ENCODE measurements around the gene VTI1A.

Gene VTI1A

GRCh38 chr10:112816033-112816430, 369.0 kb downstream of the VTI1A start:
- H3K4me2 ChIP-seq: no peak overlapping the region
- no peaks in the 10 kb centered on the region for H3K4me1 ChIP-seq (ENCODE audit: low read depth, poor library complexity, severe bottlenecking)
- H3K27ac ChIP-seq: no peak overlapping the region

GRCh38 chr10:112816891-112817290, 369.9 kb downstream of the VTI1A start:
- no peak overlapping the region for H3K27ac ChIP-seq
- H3K4me1 ChIP-seq (ENCODE audit: low read depth, poor library complexity, severe bottlenecking): no peaks in the 10 kb centered on the region
- no peak overlapping the region for H3K9ac ChIP-seq
- H3K4me3 ChIP-seq (IDR thresholded peaks at IDR 0.05; ENCODE audit: insufficient read depth, low read depth, low read length): no peak overlapping the region
- H4K20me1 ChIP-seq (ENCODE audit: insufficient read depth): no peaks in the 10 kb centered on the region
- H3K79me2 ChIP-seq (ENCODE audit: insufficient read depth, low read depth): no peaks in the 10 kb centered on the region
- no peak for TF ChIP-seq CTCF (conservative IDR thresholded peaks at IDR 0.05; ENCODE audit: low read depth, low read length)
- no peaks in the 10 kb centered on the region for H3K36me3 ChIP-seq (ENCODE audit: insufficient read depth)
- no peaks in the 10 kb centered on the region for H3K27me3 ChIP-seq (ENCODE audit: insufficient read depth, low read depth)
- H2AFZ ChIP-seq (ENCODE audit: low read depth): no peak overlapping the region
- H3K4me2 ChIP-seq: no peak overlapping the region

More at GRCh38 chr10:112816033-112816430, 369.0 kb downstream of the VTI1A start:
- Histone ChIP-seq H3K4me3 (IDR thresholded peaks at IDR 0.05; ENCODE audit: insufficient read depth, low read depth, low read length) (no peak overlapping the region), H3K27me3 (ENCODE audit: insufficient read depth, low read depth) (no peaks in the 10 kb centered on the region), H2AFZ (ENCODE audit: low read depth) (no peak overlapping the region), H3K79me2 (ENCODE audit: insufficient read depth, low read depth) (no peaks in the 10 kb centered on the region), H4K20me1 (ENCODE audit: insufficient read depth) (no peaks in the 10 kb centered on the region), H3K9ac (no peak overlapping the region), H3K36me3 (ENCODE audit: insufficient read depth) (no peaks in the 10 kb centered on the region)
- no peak for TF ChIP-seq CTCF (conservative IDR thresholded peaks at IDR 0.05; ENCODE audit: low read depth, low read length)

- no peak overlapping the region for H2AFZ ChIP-seq (ENCODE audit: low read depth)
- no peaks in the 10 kb centered on the region for H3K27me3 ChIP-seq (ENCODE audit: insufficient read depth, low read depth)
- H3K4me2 ChIP-seq: no peak overlapping the region
- H3K36me3 ChIP-seq (ENCODE audit: insufficient read depth): no peaks in the 10 kb centered on the region
- H3K4me1 ChIP-seq (ENCODE audit: low read depth, poor library complexity, severe bottlenecking): no peaks in the 10 kb centered on the region
- no peaks in the 10 kb centered on the region for H4K20me1 ChIP-seq (ENCODE audit: insufficient read depth)
- no peak overlapping the region for H3K9ac ChIP-seq
- no peaks in the 10 kb centered on the region for H3K79me2 ChIP-seq (ENCODE audit: insufficient read depth, low read depth)
- TF ChIP-seq CTCF (conservative IDR thresholded peaks at IDR 0.05; ENCODE audit: low read depth, low read length): no peak
- no peak overlapping the region for H3K27ac ChIP-seq
- no peak overlapping the region for H3K4me3 ChIP-seq (IDR thresholded peaks at IDR 0.05; ENCODE audit: insufficient read depth, low read depth, low read length)
Observed at GRCh38 chr10:112817981-112818777, 371.2 kb downstream of the VTI1A start.

- no peak overlapping the region for H3K9ac ChIP-seq
- no peak overlapping the region for H2AFZ ChIP-seq (ENCODE audit: low read depth)
- H3K36me3 ChIP-seq (ENCODE audit: insufficient read depth): no peaks in the 10 kb centered on the region
- H4K20me1 ChIP-seq (ENCODE audit: insufficient read depth): no peaks in the 10 kb centered on the region
- H3K79me2 ChIP-seq (ENCODE audit: insufficient read depth, low read depth): no peaks in the 10 kb centered on the region
- no peak overlapping the region for H3K27ac ChIP-seq
- H3K4me3 ChIP-seq (IDR thresholded peaks at IDR 0.05; ENCODE audit: insufficient read depth, low read depth, low read length): no peak overlapping the region
- H3K4me2 ChIP-seq: no peak overlapping the region
- H3K27me3 ChIP-seq (ENCODE audit: insufficient read depth, low read depth): no peaks in the 10 kb centered on the region
- TF ChIP-seq CTCF (conservative IDR thresholded peaks at IDR 0.05; ENCODE audit: low read depth, low read length): no peak
- no peaks in the 10 kb centered on the region for H3K4me1 ChIP-seq (ENCODE audit: low read depth, poor library complexity, severe bottlenecking)
Observed at GRCh38 chr10:112819231-112819630, 372.2 kb downstream of the VTI1A start.
